ENCODE measurements around the gene ACTN3.

- no peak for TF ChIP-seq CTCF (conservative IDR thresholded peaks at IDR 0.05; ENCODE audit: low read depth in 2 of 2)
- TF ChIP-seq EZH2 (IDR thresholded peaks at IDR 0.05; ENCODE audit: low read depth, unreplicated experiment), result no peak
Measured at GRCh38 chr11:66600219-66600618, 53.5 kb downstream of the ACTN3 start.

Measured in GM23338 (cell line).